Skeletal muscle cell (primary cell): ENCODE results near the gene PPP6R2.
A peak's percentile ranks its signal among the peaks of the same experiment; 100 is the strongest.

Source experiments
- DNase-seq: peaks from one replicate; pipeline ENCODE4 v3.0.0-alpha.2; 2010; ENCODE audit warnings: low read depth
- H3K4me3 ChIP-seq: 2 replicates; pipeline ENCODE4 v1.5.1; 2011; ENCODE audit warnings: low read depth, mild to moderate bottlenecking, control low read depth, low read length, moderate library complexity

PPP6R2 gene

DNA sequence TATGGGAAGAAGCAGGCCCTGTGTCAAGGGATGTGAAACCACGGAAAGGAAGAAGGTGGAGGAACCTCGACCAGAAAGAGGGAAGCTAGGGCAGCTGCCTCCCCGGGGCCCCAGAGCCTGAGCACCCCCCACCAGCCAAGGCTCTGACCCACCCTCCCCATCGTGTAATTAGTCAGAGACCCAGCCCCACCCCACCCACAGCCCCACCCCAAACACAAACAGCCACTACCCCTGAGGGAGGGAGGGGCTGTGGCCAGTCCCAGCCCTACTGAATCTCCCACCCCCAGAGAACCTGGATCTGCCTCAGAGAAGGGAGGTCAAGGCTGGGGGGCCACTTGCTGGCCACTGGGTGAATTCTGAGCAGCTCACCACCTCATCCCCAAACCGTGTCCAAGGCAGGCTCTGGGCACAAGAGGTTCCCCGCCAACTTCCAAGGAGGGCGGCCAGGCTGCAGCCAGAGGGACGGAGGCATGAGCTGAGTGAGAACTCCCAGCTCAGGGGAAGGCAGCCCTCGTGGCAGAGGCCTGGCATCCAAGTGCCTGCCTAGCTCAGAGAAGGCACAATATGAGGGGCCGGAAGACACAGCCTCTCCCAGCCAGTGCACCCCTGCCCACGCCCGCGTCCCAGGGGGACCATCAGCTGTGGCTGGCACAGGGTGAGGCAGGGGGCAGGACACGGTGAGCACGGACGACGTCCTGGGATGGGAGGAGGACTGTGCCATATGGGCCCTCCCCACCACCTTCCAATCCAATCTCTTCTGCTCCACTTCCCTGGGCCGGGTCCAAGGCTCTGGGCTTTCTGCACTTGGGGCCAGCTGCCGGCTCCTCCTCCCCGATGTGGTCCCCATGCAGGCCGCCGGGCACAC is 38.4 kb upstream of the PPP6R2 start:
- no peak for DNase-seq
- peak overlapping the region; percentile 96 for H3K4me3 ChIP-seq

DNA sequence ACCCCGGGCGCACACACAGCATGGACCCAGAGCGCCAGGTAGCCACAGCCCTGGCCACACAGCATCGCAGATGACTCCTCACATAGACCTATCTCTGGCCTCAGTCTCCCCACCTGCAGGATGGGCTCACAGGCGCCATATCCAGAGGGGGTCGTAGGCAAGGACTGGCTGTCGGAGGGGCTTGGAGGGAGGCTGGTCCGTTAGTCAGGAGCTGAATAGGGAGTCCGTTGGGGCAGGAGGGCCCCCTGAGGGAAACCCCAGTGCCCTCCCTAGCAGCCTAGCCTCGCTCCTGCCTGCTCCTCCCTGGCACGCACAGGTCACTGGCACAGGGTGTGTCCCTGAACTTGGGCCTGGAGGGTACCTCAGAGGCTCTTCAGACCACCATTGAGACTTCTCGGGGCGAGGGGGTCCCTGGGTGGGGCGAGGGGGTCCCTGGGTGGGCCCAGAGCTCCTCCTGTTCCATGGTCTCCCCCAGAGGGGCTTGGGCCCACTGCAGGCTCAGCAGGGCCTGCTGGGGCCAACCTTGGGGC is 37.7 kb upstream of the PPP6R2 start:
- no peak for DNase-seq
- peak overlapping the region; percentile 96 for H3K4me3 ChIP-seq

DNA sequence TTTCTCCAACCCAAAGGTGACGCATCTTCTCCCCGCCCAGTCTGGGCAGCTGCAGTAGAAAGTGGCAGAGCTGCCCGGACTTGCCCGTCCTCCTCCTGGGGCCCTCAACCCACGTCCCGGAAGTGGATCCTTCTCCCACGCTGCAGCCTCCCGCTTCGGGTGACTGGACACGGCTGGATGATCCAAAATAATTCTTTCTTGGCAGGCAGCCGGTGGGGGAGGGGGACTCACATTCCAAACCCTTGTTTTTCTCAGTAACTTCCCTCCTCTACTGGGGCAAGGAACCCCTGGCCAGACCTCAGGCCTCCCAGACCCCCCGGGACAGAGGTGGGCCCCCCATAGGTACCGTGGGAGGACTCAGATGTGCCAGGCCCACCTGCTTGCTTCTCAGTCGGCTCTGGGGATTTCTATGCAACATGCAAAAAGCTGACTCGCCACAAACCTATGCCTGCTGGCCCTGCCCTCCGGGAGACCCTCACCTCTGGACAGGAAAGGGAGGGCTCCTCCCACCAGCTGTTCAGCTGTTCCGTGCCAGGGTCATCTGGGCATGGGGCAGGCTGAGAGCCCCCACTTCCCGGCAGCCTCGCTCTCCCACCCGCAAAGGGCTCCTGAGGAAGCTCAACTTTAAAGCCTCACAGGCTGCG is 37.1 kb upstream of the PPP6R2 start:
- DNase-seq, result peak; percentile 88

DNA sequence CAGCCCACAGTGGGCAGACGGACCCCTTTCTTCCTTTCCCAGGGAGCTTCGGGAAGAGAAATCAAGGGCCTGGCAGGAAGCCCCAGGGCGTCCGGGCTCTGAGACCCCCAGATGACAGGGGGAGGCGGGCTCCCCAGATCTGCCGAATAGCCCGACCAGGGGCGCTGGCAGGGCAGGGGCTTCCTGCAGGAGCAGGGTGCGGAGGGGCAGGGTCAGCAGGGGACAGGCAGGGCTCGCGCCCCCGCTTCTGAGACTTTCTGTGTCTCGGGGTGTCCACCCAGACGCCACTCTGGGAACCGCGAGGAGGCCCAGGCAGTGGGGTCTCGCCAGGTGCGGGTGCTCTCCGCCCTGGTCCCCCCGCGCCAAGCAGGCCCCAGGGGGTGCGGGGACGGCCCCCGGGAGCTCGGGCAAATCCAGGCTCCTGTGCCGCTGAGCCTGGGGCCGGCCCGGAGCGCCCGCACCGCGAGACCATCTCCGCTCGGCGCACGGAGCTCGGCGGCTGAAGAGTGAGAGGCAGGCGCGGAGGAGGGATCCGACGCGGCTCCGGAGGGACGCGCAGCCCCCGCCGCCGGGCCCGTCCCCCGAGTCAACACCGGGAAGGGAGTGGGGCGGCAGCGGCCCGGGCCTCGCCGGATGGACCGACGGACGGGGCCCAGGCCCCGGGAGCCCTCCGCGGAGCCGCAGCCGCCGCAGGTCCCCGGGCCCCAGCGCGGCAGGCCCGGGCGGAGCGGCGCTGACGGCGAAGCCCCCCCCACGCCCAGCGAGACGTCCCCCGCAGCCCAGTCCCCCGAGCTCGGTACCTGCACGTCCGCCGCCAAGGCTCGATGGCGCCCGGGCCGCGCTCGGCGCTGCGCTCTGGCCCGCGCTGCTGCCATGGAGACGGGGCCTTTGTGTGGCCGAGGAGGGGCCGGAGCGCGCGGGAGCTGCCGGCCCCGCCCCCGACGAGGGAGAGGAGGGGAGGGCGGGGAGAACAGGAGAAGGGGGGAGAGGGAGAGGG is 36.1 kb upstream of the PPP6R2 start, which contains the start of gene PLXNB2:
PLXNB2 (minus strand) TSS at position 894 of the 997 bp plus-strand sequence. CDS start 17,062 bp downstream, outside the sequence.
- DNase-seq, result no peak
- peak within 1 kb of the TSS; percentile 96 for H3K4me3 ChIP-seq

More for the DNA sequence above, 37.1 kb upstream of the PPP6R2 start:
- H3K4me3 ChIP-seq, result peak overlapping the region; percentile 96

DNA sequence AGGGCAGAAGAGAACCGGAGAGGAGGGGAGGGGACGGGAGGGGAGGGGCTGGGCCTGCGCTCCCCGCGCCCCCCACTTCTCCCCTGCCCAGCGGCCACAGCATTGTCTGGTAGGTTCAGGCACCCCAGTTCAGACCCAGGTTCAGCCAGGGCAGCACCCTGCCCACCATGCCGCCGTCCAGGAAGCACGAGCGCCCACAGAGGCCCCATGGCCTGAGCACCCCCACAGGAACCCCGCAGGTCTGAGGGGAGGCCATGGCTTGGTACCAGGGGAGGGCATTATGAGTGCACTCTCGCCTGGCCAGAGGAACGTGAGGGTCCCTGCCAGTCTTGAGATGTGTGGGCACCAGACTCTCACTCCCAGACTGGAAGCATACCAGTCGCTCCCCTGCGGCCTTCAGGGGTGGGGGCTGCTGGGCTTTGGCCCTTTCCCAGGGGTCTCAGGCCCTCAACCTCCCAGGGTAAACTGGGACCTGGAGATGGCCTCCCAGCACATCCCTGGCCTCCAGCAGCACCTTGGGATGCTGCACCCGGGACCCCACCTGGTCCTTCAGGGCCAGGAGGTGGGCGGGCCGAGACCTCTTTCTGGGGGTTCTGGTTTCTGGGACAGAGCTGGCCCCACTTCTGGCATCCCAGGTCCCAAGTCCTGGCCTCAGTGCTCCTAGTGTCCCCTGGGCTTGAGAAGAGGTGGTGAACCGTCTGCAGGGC is 35.1 kb upstream of the PPP6R2 start:
- DNase-seq, result no peak
- no peak overlapping the region for H3K4me3 ChIP-seq

DNA sequence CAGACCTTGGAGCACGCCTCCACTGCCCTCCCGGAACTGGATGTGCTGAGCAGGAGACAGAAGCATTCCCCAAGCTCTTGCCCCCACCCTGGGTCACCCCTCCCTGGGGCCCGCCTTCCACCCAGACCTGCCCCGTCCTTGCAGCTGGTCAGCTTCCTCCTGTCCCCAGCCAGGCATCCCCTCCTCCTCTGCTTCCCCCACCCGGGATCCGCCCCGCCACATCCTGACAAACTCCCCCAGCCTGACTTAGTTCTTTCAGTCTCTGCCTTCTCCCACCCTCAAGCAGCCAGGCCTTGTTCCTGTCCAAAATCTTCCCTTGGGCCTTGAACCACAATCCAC is 34.6 kb upstream of the PPP6R2 start:
- no peak for DNase-seq
- no peak overlapping the region for H3K4me3 ChIP-seq

DNA sequence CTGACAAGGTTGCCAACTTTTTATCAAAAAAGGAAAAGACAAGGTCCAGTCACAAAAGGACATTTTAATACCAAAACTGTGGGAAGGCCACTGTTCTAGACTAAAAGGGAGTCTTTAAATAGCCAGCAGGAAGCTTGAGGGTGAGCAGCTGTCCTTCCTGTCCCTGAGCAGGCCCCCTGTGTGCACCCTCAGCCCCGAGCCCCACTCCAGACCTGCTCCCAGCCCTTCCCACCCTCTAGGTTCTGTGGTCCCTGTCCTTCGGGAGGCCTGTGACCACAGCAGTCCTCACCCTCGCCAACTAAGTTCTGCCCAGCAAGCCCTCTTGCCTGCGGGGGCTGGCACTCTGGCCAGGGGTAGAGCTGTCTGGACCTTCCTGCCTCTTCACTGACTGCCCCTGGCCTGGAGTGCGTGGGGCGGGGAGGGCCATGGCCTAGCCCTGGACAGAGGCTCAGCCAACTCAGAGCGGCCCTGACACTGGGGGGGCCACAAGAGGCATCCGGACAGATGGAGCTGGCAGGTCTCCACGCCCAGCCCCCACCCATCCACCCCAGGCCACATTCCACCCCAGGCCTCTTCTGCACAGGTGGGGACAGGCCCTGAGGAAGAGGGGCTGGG is 34.0 kb upstream of the PPP6R2 start:
- no peak for DNase-seq
- no peak overlapping the region for H3K4me3 ChIP-seq

DNA sequence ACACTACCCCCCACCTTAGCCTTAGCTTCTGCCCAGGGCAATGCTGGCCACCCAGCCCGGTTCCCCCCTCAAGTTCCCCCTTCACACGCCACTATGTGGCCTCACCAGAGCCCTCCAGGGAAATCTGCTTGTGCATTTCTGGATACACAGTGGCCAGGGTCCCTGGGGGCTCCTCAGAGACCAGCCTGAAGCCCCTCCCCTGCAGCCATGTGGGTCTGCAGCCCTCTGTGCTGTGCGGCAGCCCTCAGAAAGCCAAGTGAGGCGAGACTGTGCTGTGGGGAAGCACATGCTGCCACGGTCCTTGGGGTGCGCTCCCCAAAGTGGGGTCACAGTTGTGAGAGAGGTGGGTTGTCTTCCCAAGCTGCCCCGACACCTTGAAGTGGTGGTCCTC is 33.5 kb upstream of the PPP6R2 start:
- no peak for DNase-seq
- no peak overlapping the region for H3K4me3 ChIP-seq

DNA sequence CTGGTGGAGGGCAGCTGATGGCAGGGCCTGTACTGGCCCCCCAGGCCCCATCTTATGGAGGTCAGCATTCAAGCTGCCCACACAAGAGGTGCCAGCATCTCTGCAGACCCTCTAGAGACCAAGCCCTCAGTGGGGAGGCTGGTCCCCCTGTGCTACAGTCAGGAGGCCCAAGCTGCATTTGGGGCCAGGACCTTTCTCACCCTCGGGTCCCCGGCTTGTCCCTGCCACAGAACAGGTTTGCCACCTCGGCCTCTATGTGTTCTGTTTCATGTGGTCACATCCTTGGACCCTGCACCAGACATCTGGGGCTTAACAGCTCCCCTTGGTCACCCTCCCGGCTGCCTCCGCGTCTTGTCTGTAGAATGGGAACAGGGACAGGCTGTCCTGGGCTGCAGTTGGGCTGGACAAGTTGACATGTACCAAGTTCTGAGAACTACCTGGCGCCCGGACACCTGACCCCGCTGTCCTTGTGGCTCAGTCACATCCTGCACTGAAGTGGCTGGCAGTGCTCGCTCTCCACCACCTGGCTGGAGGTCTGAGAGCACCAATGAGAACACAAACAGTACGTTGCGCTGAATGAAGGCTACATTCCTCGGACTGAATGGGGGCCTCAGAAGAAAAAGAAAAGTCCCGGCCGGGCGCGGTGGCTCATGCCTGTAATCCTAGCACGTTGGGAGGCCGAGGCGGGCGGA is 33.0 kb upstream of the PPP6R2 start:
- no peak for DNase-seq

DNA sequence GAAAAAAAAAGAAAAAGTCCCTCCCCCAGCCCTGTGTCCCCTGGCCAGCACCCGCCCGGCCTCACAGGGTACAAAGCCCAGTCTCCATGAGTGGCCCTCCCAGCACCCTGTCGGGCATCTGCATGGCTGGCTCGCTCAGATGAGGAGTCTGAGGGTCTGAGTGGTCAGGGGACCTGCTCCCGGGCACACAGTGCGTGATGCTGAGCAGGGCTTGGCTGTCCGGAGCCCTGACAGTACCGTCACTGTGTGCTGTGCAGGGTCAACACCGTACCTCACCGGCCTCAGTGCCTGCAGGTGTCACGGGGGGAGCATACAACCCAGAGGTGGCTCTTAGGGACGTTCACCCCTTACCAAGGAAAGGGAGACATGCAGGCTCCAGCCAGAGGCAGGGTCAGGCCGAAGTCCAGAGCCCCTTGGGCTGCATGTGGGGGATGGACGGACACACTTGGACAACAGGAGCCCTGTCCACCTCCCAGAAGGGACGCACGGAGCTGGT is 32.1 kb upstream of the PPP6R2 start:
- DNase-seq, result no peak
- no peak overlapping the region for H3K4me3 ChIP-seq

More for the DNA sequence above, 33.0 kb upstream of the PPP6R2 start:
- H3K4me3 ChIP-seq, result no peak overlapping the region

DNA sequence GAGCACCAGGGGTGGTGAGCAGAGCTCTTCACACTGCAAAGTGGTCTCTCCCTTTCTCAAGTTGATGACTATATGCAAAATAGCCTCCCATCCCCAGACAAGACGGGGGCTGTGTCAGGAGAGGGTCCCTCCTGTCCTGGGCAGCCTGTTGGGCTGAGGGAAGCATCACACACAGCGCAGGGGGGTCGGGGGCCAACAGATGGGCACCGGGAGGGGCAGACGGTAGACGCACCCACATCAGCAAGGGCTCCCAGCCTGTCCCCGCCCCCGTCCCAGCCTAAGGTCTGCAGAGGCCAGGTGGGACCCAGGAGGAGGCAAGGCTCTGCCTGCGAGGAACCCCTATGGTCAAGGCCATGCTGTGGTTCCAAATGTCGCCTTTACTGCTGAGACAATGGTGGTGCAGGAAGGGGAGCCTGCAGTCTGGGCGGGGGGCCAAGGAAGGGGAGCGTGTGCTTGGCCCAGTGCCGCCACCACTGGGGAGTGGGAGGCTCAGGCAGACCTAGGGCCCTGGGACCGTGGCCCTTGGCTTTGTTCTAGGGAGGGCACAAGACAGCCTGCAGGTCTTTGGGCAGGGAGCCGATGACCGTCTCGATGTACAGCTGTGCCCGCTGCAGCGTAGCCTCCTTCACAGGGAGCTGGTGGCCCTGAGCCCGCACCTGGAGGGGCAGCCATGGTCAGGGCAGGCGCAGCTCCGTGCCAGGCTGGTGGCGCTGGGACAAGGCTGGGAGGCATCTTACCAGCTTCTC is 31.3 kb upstream of the PPP6R2 start:
- DNase-seq, result no peak

DNA sequence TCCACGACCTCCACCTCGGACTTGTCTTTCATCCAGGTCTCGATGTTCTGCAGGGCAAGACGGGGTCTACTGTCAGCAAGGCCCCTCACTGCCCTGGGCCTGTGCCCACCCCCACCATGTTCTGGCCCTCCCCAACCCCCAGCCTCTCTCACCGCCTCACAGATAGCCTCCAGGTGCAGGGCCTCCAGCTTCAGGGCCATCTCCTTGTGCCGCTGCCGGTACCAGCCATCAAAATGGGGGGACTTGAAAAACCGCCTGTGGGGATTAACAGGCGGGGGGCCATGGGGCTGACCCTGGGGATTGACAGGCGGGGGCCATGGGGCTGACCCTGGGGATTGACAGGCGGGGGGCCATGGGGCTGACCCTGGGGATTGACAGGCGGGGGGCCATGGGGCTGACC is 30.8 kb upstream of the PPP6R2 start:
- DNase-seq, result no peak
- no peak overlapping the region for H3K4me3 ChIP-seq

More for the DNA sequence above, 31.3 kb upstream of the PPP6R2 start:
- H3K4me3 ChIP-seq, result no peak overlapping the region

DNA sequence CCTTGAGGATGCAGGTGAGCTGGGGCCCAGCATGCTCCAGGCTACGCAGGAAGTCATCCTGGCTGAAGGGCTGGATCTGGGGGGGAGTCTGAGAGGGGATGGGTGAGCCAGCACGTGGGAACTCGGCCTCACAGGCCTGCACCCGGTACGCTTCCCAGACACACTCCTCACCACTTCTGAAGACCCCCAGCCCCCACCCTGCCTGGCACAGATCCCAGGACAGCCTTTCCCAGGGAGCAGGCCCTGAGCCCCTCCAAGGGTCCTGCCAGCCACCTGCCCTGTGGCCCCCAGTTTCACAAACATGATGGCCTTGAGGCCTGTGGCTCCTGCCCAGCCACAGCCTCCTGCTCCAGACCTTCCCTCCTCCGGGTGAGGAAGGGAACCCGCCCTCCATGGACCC is 30.1 kb upstream of the PPP6R2 start:
- no peak overlapping the region for H3K4me3 ChIP-seq
- DNase-seq, result no peak

DNA sequence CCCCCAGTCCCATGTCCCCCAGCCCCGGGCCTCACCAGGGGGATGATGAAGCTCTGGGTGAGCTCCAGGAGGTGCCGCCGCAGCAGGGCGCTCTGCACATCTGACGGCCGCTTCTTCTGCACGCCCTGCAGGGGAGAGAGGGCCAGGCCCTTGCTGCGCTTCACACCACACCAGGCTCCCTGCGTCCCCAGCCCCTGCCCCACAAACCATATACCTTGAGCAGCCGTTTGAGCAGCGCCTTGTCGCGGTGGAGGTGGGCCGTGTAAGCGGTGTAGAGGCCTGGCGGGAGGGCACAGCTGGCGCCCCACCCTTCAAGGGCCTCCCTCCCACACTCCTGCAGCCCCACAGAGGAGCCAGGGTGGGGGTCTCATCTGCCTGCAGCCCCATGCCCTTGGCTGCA is 29.5 kb upstream of the PPP6R2 start:
- DNase-seq, result no peak
- no peak overlapping the region for H3K4me3 ChIP-seq

DNA sequence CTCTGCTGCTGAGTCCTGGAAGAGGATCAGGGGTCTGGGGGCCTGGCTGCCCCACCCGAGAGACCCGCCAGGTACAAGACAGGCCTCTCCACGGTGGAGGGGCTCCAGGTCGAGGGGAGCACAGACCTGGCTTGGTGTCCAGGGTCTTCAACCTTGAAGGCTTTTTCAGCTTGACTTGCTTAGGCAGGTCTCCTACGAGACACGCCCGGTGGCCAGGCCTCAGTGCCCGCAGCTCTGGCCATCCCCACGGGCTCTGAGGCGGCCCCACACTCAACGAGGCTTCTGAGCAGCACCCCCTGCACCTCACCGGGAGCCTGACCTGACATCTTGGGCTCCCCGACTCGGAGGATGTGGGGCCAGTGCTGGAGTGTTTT is 29.1 kb upstream of the PPP6R2 start:
- no peak for DNase-seq
- H3K4me3 ChIP-seq, result no peak overlapping the region

DNA sequence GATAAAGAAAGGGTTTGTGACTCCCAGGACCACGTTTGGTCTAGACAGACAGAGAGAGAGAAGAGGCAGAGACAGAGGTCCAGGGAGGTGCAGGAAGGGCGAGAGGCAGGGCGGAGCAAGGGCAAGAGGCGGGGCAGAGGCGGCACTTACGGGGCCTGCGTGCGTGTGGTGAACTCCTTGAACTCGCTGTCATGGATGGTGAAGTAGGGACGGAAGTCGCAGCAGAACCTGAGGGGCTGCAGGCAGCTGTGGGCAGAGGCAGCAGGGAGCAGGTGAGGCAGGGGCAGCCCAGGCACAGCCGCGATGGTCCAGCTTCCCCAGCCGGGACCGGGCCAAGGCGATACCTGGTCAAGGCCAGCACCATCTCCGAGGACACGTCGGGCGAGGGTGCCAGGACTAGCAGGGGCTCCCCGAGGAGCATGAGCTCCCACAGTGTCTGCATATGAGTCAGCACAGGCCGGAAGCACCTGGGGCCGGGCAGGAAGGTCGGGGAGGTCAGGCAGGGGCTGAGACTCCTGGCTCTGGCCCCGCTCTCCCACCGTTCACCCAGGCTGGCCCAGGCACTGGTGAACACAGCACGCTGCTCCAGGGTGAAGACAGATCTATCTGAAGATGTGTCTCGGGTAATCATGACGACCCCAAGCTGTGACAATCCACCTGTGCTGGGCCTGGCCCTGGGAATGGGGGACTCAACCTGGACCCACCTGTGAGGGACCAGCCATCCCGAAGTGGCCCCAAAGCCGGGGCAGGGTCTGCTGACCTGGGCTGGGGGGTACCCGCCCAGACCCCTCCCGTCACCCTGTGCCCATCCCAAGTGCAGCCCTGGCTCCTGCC is 28.5 kb upstream of the PPP6R2 start:
- H3K4me3 ChIP-seq, result no peak overlapping the region
- no peak for DNase-seq
